Hypothalamus (tissue), 51 donors: ENCODE data around the gene EXOC2.

ENCODE experiments used
- DNase-seq, 51 donors: peaks; one replicate each; lab custom pipeline; 2025; lab: John Stamatoyannopoulos, UW

EXOC2 gene

GRCh38 chr6:692858-693722, at the start of gene EXOC2:
Gene EXOC2 (minus strand): TSS chr6:693139. CDS start chr6:637818, 55,321 bp downstream.
- peak; percentile 12 to 86 (median 69) for DNase-seq

- no peak for DNase-seq
Measured at GRCh38 chr6:741410-742339, 48.7 kb upstream of the EXOC2 start.

GRCh38 chr6:736657-737446, 43.9 kb upstream of the EXOC2 start:
- no peak for DNase-seq

GRCh38 chr6:733431-734219, 40.7 kb upstream of the EXOC2 start:
- no peak for DNase-seq

GRCh38 chr6:731924-732323, 39.0 kb upstream of the EXOC2 start:
- no peak for DNase-seq

- DNase-seq, result no peak
Measured at GRCh38 chr6:729606-730320, 36.8 kb upstream of the EXOC2 start.

GRCh38 chr6:727856-728255, 34.9 kb upstream of the EXOC2 start:
- DNase-seq, result no peak

- no peak for DNase-seq
Measured at GRCh38 chr6:723540-723939, 30.6 kb upstream of the EXOC2 start.

- DNase-seq, result no peak
Measured at GRCh38 chr6:722608-723007, 29.7 kb upstream of the EXOC2 start.

- peak in 35 of 51 donors; percentile 5 to 74 (median 32) for DNase-seq
Measured at GRCh38 chr6:722077-722524, 29.2 kb upstream of the EXOC2 start.

- DNase-seq, result no peak
Measured at GRCh38 chr6:718345-718744, 25.4 kb upstream of the EXOC2 start.

GRCh38 chr6:717135-717534, 24.2 kb upstream of the EXOC2 start:
- DNase-seq, result no peak

GRCh38 chr6:715709-716491, 23.0 kb upstream of the EXOC2 start:
- no peak for DNase-seq

GRCh38 chr6:714100-714499, 21.2 kb upstream of the EXOC2 start:
- DNase-seq, result no peak

GRCh38 chr6:713351-713750, 20.4 kb upstream of the EXOC2 start:
- no peak for DNase-seq

- no peak for DNase-seq
Measured at GRCh38 chr6:712805-713204, 19.9 kb upstream of the EXOC2 start.

- DNase-seq, result no peak
Measured at GRCh38 chr6:711925-712324, 19.0 kb upstream of the EXOC2 start.
